Left ventricle myocardium inferior (tissue), 1 donor: Measurements from ENCODE around the gene LRRC7. TPM values are rescaled to one million over a fixed set of nuclear protein-coding genes. Genes with fewer than 3 reads are reported as not detected.

Experiments
- DNase-seq: peaks from one replicate; pipeline ENCODE4 v3.0.0-alpha.2; 2020
- H3K27ac ChIP-seq: fragments of 200-600 bp; replicated peaks from 2 replicates; pipeline ENCODE4 v1.8.0; 2021
- H3K27me3 ChIP-seq: fragments of 200-600 bp; 2 replicates; pipeline ENCODE4 v1.8.0; 2021; ENCODE audit warnings: low read depth
- H3K36me3 ChIP-seq: fragments of 200-600 bp; 2 replicates; pipeline ENCODE4 v1.8.0; 2021
- H3K4me1 ChIP-seq: fragments of 200-600 bp; 2 replicates; pipeline ENCODE4 v1.8.0; 2021
- H3K4me3 ChIP-seq: fragments of 200-600 bp; 2 replicates; pipeline ENCODE4 v1.8.0; 2021; ENCODE audit warnings: mild to moderate bottlenecking, moderate library complexity
- H3K9me3 ChIP-seq: fragments of 200-600 bp; replicated peaks from 2 replicates; pipeline ENCODE4 v1.8.0; 2021
- intact Hi-C: fragments of 100-400 bp; cut with micrococcal nuclease; formaldehyde crosslinking; loops from one replicate; pipeline ENCODE4 v1.11.0; 2022
- total RNA-seq: library from RNA; stranded (reverse); fragmentation: NEBNext Ultra II Directional; extraction: Animal tissue kit (Norgen Biotek cat#: 25700); gene quantifications from one replicate; pipeline ENCODE4 v1.2.1, GENCODE V29; 2021
- TF ChIP-seq, protein P1 (sequence below): fragments of 200-600 bp; IDR thresholded peaks from 2 replicates; pipeline ENCODE4 v1.8.0; 2021; ENCODE audit warnings: antibody characterized with exemption, mild to moderate bottlenecking, borderline replicate concordance
- donor health status: DM: no; HTN: yes; CAD: no; lungs with severe emphysema.

LRRC7 gene
- total RNA-seq, 1 donor from 2014 or later, result 0.44 TPM

GRCh38 chr1:69993810-69994209 is 426.1 kb downstream of the LRRC7 start:
- no peaks in the 10 kb centered on the region for H3K9me3 ChIP-seq
- intact Hi-C loops, result no loop called here
- DNase-seq, result no peak
- H3K36me3 ChIP-seq, result no peaks in the 10 kb centered on the region
- TF ChIP-seq, protein P1, sequence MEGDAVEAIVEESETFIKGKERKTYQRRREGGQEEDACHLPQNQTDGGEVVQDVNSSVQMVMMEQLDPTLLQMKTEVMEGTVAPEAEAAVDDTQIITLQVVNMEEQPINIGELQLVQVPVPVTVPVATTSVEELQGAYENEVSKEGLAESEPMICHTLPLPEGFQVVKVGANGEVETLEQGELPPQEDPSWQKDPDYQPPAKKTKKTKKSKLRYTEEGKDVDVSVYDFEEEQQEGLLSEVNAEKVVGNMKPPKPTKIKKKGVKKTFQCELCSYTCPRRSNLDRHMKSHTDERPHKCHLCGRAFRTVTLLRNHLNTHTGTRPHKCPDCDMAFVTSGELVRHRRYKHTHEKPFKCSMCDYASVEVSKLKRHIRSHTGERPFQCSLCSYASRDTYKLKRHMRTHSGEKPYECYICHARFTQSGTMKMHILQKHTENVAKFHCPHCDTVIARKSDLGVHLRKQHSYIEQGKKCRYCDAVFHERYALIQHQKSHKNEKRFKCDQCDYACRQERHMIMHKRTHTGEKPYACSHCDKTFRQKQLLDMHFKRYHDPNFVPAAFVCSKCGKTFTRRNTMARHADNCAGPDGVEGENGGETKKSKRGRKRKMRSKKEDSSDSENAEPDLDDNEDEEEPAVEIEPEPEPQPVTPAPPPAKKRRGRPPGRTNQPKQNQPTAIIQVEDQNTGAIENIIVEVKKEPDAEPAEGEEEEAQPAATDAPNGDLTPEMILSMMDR, result no peak
- H3K27me3 ChIP-seq, result no peaks in the 10 kb centered on the region
- no peak overlapping the region for H3K4me3 ChIP-seq
- H3K27ac ChIP-seq, result no peak overlapping the region
- no peaks in the 10 kb centered on the region for H3K4me1 ChIP-seq

GRCh38 chr1:69994241-69994640 is 426.5 kb downstream of the LRRC7 start:
- intact Hi-C loops, result no loop called here
- H3K4me1 ChIP-seq, result no peaks in the 10 kb centered on the region
- no peaks in the 10 kb centered on the region for H3K9me3 ChIP-seq
- H3K27ac ChIP-seq, result no peak overlapping the region
- no peaks in the 10 kb centered on the region for H3K27me3 ChIP-seq
- H3K4me3 ChIP-seq, result no peak overlapping the region
- DNase-seq, result no peak
- TF ChIP-seq, protein P1, result no peak
- H3K36me3 ChIP-seq, result no peaks in the 10 kb centered on the region

DNA sequence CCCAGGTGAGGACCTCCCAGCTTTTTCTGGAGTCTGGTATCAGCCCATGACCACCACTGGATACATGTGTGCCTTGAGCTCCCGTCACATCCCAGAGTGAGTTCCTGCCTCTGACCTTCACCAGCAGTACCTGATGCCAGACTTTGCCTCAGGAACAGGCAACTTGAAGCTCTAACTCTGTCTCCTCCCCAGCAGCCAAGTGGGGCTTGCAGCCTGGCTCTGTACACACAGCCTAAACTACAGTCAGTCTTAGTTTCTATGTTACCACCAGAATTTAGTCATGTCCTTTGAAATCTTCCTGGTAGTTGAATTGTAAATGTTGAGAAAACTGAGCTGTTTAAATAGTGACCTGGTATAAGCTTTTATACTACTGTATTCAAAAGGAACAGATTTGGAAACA is 431.1 kb downstream of the LRRC7 start:
- DNase-seq, result no peak
- Histone ChIP-seq H3K9me3 (no peaks in the 10 kb centered on the region), H3K4me3 (no peak overlapping the region), H3K27me3 (no peaks in the 10 kb centered on the region), H3K27ac (no peak overlapping the region), H3K36me3 (no peaks in the 10 kb centered on the region), H3K4me1 (no peaks in the 10 kb centered on the region)
- intact Hi-C loops, result no loop called here
- TF ChIP-seq, protein P1, result no peak

- intact Hi-C loops, result no loop called here
- TF ChIP-seq, protein P1, result no peak
- no peak for DNase-seq
Measured at GRCh38 chr1:70003211-70003908, 435.6 kb downstream of the LRRC7 start.

GRCh38 chr1:70005386-70006034 is 437.8 kb downstream of the LRRC7 start:
- Histone ChIP-seq H3K27ac (no peak overlapping the region), H3K27me3 (no peaks in the 10 kb centered on the region), H3K4me3 (no peak overlapping the region), H3K36me3 (no peaks in the 10 kb centered on the region), H3K4me1 (no peaks in the 10 kb centered on the region), H3K9me3 (no peaks in the 10 kb centered on the region)
- no peak for DNase-seq
- TF ChIP-seq, protein P1, result no peak
- intact Hi-C loops, result no loop called here

More at GRCh38 chr1:70003211-70003908, 435.6 kb downstream of the LRRC7 start:
- no peaks in the 10 kb centered on the region for H3K27me3 ChIP-seq
- no peak overlapping the region for H3K27ac ChIP-seq
- H3K4me3 ChIP-seq, result no peak overlapping the region
- H3K9me3 ChIP-seq, result no peaks in the 10 kb centered on the region
- no peaks in the 10 kb centered on the region for H3K4me1 ChIP-seq
- no peaks in the 10 kb centered on the region for H3K36me3 ChIP-seq
